LoVo (cell line): Measurements from ENCODE around the gene NLRP3.
"Not testable (repeated sequence)": the region's sequence is repeated elsewhere in the genome, so short reads cannot be mapped to it uniquely, and the experiment has no call there.

Experiments used
- DNase-seq: peaks from one replicate; pipeline ENCODE4 v3.0.0-alpha.2; 2016; ENCODE audit warnings: low spot score

NLRP3 gene

DNA sequence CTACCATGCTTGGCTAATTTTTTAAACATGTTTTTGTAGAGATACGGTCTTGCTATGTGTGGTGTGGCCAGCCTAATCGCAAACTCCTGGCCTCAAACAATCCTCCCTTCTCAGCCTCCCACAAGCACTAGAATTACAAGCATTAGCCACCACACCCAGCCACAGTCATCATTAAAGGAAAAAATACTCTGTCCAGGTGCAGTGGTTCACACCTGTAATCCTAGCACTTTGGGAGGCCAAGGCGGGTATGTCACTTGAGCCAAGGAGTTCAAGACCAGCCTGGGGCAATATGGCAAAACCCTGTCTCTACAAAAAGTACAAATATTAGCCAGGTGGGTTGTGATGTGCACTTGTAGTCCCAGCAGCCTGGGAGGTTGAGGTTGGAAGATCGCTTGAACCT is 25.0 kb upstream of the NLRP3 start:
- DNase-seq: no peak

DNA sequence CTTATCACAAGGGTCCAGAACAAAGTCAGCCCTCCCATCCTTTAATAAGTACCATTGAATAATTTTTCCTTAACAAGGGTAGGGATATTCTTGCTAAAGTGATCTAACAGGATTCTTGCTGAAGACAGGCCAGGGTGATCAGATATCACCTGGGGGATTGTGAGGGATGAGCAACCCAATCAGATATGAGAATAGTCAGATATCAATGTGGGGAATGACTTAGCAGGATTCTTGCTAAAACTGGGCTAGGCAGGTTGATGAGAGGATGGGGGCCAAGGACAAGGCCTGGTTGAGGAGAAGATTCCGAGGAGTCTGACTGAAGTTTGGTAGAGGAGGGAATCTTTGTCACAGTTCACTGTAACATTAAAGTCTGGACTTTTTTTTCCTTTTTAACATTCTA is 23.9 kb upstream of the NLRP3 start:
- no peak for DNase-seq

DNA sequence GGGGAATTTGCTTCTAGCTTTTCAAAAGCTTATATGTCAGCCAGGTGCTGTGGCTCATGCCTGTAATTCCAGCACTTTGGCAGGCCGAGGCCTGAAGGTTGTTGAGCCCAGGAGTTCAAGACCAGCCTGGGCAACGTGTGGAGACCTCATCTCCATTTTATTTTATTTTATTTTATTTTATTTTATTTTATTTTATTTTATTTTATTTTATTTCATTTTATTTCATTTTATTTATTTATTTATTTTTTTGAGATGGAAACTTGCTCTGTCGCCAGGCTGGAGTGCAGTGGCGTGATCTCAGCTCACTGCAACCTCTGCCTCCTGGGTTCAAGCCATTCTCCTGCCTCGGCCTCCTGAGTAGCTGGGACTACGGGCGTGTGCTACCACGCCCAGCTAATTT is 20.9 kb upstream of the NLRP3 start:
- not testable (repeated sequence) for DNase-seq

DNA sequence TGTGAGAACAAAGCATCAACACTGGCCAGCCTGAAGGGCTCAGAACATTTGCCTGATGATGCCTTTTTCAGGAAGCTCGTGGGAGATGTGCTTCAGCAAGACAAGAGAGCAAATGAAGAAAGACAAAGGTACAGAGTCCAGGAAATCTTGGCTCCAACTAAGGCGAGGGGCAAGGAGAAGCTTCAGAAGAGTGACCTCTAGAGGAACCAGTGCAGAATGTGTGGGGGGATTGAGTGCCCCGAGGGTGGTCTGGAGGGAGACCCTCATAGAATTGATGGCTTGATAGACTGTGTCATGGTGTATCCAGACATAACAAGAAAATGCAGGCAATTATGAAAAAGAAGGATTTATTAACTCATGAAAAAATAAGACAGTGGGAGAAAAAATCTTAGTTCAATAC is 15.3 kb upstream of the NLRP3 start:
- DNase-seq: peak; percentile 9

DNA sequence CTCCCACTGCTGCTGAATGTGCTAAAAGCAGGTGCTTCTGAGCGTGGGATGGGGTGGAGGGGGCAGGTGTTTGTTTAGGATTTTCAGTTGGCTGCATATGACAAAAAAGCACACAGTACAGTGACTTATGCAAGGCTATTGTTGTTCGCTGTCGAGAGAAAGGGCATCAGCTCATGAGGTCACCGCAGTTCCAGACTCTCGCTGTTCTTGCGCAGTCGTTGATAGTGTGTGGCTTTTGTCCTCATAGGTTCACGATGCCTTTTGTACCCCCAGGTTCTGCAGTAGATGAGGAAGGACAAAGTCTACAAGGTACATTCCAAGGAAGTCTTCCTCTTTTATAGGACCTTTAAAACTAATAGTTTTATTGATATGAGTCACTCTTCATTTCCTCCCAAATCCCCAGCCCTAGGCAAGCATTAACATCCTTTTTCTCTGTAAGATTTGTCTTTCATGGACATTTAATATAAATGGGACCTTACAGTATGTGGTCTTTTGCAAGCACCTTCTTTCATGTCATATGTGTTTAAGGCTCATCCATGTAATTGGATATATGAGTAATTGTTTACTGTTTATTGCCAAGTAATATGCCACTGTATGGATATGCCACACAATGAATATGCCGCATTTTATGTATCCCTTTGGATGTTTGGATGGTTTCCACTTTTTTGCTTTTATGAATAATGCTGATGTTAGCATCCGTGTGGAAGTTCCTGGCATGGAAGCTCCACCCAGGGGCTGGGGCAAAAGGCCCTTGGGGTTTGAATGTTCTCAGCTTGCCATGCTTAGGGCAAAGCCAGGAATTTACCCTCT is 14.5 kb upstream of the NLRP3 start:
- peak; percentile 85 for DNase-seq

DNA sequence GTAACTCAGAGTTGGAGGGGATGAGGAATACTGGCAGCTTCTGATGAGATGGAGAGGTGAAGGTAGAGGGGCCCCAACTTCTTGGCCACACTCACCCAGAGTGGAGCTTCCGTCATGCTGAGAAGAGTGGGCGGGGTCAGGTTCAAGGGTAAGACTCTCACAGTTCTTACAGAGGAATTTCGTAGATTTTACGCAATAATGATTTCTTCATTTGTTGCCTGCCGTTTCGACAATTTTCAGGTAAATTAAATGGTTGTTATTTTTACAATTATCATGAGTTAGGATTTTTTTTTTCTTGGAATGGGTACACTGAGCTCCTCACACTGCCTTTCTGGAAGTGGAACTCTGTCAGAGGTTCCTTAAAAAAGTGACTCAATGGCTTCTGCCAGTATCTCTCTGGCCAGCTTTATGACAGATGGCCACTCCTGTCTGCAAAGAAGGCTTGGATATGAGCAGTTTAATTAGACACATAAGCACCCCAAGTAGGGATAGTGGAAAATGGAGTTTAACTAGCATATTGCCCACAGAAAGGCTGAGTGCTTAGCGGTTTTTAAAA is 13.8 kb upstream of the NLRP3 start:
- DNase-seq: peak; percentile 44

DNA sequence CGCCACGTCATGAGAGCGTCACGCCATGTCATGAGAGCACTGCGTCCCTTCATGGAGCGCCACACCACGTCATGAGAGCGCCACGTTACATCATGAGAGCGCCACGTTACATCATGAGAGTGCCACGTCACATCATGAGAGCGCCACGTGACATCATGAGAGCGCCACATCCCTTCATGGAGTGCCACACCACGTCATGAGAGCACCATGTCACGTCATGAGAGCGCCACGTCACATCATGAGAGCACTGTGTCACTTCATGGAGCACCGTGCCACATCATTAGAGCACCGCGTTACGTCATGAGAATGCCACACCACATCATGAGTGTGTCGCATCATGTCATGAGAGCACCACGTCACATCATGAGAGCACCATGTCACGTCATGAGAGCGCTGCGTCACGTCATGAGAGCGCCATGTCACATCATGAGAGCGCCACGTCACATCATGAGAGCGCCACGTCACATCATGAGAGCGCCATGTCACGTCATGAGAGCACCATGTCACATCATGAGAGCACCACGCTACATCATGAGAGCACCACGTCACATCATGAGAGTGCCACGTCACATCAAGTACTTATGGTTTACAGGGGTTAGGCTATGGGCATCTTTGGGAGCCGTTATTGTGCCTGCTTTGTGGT is 9.8 kb upstream of the NLRP3 start:
- no peak for DNase-seq

DNA sequence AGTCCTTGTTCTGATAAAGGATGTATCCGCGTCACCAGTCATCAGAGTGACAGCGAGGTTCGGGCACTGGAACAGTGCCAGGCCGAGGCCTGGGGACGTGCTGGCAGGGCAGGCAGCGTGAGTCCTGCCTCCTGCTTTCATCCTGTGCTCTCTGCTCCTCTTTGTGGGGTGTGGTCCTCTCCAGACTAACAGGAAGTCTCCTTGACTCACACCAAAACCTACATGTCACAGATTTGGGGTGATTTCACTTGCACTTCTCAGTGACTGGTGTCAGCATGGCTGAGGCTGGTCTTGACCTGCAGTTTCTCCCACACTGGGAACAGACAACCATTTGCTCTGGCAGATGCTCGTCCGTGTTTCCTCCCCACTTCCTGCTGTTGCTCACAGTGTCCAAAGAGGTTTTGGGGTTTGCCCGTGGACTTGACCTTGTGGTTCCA is 8.8 kb upstream of the NLRP3 start:
- no peak for DNase-seq

DNA sequence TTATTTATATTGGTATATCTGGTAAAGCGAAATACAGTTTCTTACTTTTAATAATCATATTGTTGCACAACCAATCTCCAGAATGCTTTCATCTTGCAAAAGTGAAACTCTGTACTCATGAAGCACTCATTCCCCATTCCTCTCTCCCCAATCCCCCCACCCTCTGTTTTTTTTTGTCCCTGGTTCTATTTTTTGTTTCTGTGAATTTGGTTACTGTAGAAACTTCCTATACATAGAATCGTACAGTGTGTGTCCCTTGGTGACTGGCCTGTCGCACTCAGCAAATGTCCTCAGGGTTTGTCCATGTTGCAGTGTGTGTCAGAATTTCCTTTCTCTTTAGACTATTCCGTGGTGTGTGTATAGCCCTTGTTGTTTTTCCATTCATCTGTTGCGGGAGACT is 7.9 kb upstream of the NLRP3 start:
- no peak for DNase-seq

DNA sequence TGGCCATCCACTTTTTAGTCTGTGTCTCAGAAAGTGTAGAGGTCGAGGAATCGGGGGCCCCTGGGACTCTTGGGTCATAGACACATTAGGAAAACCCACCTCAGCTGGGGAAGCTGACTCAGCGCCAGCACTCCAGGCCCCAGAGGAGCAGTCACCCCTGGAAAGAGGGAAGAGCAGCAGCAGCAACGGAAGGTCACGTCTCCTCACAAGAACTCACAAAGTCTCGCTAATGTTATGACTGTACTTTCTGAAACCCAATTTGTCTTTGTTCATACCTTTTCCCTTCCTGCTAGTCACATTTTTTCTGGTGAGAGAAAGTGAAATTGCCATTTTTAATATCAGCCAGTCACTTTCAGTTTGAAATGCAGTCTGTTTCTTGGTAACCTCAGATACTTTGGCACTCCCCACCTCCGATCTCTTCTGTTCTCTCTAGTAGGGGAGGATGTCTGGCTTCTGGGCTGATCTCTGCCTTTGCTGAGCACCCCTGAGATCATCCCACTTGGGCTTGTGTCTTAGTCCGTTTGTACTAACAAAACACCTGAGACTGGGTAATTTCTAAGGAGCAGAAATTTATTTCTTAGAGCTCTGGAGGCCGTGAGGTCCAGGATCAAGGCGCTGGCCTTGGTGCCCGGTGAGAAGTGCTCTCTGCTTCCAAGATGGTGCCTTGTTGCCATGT is 6.0 kb upstream of the NLRP3 start:
- no peak for DNase-seq

DNA sequence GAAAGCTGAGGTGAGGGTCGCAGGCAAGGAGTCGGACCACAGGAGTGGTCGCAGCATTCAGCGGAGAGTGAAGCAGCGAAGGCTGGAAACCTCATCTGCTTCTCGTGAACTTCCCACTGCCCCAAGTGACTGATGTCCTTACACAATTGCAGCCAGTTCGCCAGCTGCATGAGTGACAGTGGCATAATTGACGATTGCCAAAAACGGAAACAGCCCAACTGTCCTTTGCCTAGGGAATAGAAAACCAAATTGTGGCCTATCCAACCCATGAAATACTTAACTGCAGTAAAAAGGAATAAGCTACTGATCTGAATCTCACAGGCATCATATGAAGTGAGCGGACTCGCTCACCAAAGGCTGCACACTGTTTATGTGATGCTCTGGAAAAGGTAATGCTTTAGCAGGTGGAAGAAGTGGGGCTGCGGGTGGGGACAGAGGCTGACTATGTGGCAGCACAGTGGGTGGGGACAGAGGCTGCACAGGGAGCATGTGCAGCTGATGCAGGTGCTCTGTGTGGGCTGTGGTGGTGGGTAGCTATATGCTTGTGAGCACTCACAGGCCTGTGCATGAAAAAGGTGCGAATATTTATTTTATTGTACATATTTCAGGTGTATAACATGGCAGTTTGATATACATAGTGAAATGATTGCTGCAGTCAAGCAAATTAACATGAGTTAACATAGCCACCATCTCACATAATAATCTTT is 4.2 kb upstream of the NLRP3 start:
- DNase-seq: no peak

DNA sequence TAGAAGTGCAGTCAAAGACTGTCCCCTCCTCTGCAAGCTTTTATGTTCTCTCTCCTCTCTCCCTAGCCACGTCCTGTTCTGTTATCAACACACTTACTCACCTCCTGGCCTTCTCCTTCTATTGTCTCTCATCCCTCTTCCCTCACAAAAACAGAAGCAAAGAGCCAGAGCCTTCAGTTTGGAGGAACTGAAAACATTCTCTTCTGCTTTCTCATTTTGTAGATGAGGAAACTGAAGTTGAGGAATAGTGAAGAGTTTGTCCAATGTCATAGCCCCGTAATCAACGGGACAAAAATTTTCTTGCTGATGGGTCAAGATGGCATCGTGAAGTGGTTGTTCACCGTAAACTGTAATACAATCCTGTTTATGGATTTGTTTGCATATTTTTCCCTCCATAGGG is 1.9 kb downstream of the NLRP3 start:
- no peak for DNase-seq

DNA sequence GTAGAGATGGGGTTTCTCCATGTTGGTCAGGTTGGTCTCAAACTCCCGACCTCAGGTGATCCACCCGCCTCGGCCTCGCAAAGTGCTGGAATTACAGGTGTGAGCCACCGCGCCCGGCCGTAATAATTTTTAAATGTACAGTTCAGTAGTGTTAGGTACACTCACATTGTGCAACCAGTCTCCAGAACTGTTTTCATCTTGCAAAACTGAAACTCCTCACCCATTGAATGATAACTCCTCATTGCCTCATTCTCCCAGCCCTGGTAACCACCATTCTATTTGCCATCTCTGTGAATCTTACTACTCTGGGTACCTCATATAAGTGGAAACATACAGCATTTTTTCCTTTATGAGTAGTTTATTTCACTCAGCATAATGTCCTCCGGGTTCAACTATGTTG is 3.4 kb downstream of the NLRP3 start:
- DNase-seq: no peak

DNA sequence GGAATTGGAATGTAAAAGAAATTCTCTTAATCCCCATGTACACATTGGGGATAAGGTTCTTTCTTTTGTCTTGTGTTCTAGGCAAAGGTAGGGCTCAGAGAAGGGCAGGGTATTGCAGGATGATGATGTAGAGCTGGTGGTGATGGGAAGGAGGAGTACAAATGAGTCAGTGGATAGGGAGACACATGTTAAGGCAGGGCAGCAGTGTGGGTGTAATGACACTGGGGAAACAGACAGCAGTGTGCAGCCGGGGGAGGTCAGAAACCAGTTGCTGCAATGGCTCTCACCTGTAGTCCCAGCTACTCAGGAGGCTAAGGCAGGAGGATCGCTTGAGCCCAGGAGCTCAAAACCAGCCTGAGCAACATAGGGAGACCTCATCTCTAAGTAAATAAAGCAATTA is 5.1 kb downstream of the NLRP3 start:
- DNase-seq: no peak

DNA sequence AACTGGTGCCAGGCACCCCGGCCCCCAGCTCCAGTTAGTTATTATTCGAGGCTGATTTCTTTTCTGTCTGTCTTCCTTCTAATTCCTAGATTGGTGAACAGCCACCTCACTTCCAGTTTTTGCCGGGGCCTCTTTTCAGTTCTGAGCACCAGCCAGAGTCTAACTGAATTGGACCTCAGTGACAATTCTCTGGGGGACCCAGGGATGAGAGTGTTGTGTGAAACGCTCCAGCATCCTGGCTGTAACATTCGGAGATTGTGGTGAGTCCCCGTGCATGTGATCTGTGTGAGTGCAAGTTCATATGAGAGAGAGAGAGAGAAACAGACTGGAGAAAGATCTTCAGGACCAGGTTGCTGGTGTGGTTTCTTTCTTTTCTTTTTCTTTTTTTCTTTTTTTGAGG is 13.5 kb downstream of the NLRP3 start:
- no peak for DNase-seq

DNA sequence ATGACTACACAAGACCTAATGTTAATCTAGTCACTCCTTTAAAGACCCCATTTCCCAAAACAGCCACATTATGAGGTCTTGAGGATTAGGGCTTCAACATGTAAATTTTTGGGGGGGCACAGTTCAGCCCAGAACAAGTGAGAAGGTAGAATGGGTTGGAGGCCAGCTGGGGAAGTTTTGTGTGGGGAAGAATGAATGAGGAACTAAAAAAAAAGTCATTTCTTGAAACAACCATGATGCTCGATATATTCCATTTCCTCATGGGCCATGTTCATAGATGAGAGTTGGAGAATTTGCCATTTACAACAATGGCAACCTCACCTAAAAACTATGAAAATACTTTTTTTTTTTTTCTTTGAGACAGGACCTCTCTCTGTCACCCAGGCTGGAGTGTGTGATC is 14.5 kb downstream of the NLRP3 start:
- DNase-seq: no peak

DNA sequence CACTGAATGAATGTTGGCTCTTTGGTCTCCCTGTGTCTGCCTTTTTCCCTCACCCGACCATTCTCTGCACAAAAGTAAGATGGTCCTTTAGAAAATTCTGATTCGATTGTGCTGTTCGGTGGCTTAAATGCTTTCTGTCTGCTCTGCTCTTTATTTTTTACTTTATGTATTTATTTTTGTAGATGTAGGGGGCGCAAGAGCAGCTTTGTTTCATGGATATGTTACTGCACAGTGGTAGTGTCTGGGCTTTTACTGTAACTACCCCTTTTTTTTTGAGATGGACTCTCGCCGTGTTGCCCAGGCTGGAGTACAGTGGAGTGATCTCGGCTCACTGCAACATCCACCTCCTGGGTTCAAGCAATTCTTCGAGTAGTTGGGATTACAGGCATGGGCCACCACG is 15.7 kb downstream of the NLRP3 start:
- no peak for DNase-seq

DNA sequence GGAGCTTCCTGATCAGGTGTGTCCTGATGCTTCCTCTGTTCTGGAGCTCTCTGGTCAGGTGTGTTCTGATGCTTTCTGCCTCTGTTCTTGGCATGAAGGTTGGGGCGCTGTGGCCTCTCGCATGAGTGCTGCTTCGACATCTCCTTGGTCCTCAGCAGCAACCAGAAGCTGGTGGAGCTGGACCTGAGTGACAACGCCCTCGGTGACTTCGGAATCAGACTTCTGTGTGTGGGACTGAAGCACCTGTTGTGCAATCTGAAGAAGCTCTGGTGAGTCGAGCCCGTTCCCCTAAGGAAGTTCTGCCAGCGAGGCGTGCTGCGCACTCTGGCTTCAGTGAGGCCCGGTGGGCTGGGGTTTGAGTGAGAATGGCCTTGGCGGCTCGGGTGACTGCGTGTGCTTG is 18.0 kb downstream of the NLRP3 start:
- no peak for DNase-seq

DNA sequence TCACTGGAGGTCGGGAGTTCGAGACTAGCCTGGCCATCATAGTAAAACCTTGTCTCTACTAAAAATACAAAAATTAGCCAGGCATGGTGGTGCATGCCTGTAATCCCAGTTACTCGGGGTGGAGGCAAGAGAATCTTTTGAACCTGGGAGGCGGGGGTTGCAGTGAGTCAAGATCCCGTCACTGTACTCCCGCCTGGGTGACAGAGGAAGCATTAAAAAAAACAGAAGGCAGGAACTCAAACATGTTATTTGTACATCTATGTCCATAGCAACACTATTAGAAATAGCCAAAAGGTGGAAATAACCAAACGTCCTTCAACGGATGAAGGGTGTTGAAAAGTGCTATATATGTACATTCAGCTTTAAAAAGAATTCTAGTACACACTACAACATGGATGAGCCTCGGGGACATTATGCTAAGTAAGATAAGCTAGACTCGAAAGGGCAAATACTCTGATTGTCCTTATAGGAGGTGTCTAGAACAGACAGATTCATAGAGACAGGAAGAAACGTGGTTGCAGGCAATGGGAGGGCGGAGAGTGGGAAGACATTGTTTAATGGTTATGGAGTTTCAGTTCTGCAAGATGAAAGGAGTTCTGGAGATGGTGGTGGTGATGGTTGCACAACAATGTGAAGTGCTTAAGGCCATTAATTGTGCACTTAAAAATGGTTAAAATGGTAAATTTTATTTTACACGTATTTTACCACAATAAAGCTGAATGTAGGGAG is 19.2 kb downstream of the NLRP3 start:
- no peak for DNase-seq

DNA sequence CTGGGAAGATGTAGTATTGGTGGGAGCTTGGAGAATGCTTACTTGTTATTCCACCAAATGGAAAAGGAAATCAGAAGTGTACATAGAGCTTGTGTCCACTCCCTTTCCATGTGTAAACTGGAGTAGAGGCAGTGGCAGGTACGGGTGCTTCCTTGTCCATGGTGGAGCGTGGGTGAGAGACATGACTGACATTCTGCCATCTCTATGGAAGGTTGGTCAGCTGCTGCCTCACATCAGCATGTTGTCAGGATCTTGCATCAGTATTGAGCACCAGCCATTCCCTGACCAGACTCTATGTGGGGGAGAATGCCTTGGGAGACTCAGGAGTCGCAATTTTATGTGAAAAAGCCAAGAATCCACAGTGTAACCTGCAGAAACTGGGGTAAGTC is 19.8 kb downstream of the NLRP3 start:
- DNase-seq: no peak
